ENCODE results near the gene TENT4B. TPM values are rescaled to one million over a fixed set of nuclear protein-coding genes. Genes with fewer than 3 reads are reported as not detected.

The TENT4B gene
- total RNA-seq, 1 donor from 2014 or later: 13.2 TPM

GRCh38 chr16:50270510-50271147 lies 117.5 kb downstream of the TENT4B start:
- Mint-ChIP-seq H3K4me1 (peaks cover 91% of the 10 kb centered on the region), H3K4me3 (no peak overlapping the region), H3K27me3 (no peaks in the 10 kb centered on the region), H3K9me3 (no peaks in the 10 kb centered on the region), H3K36me3 (ENCODE audit: low read depth) (peaks cover 6% of the 10 kb centered on the region), H3K27ac (peak overlapping the region; percentile 66)
- no peak for TF ChIP-seq CTCF (IDR thresholded peaks at IDR 0.05)
- ATAC-seq (ENCODE audit: low read depth): no peak
- intact Hi-C loops (cut with micrococcal nuclease): no loop called here
- DNase-seq: no peak
- POLR2A ChIA-PET: interaction anchor here (14.8 kb wide), 1 partner anchor 10 kb away, joined by 244 read pairs; no protein-coding TSS in a partner anchor
- CTCF ChIA-PET: no interaction called here

GRCh38 chr16:50271148-50272041 lies 118.3 kb downstream of the TENT4B start:
- H3K4me3 Mint-ChIP-seq: no peak overlapping the region
- H3K36me3 Mint-ChIP-seq (ENCODE audit: low read depth): peaks cover 6% of the 10 kb centered on the region
- H3K9me3 Mint-ChIP-seq: no peaks in the 10 kb centered on the region
- H3K4me1 Mint-ChIP-seq: peaks cover 91% of the 10 kb centered on the region
- POLR2A ChIA-PET: interaction anchor here (14.8 kb wide), 1 partner anchor 9 kb away, joined by 244 read pairs; no protein-coding TSS in a partner anchor
- intact Hi-C loops (cut with micrococcal nuclease): no loop called here
- TF ChIP-seq CTCF (IDR thresholded peaks at IDR 0.05): no peak
- no peaks in the 10 kb centered on the region for H3K27me3 Mint-ChIP-seq
- DNase-seq (no peak), ATAC-seq (ENCODE audit: low read depth) (no peak)
- H3K27ac Mint-ChIP-seq: peak overlapping the region; percentile 66
- CTCF ChIA-PET: no interaction called here

- DNase-seq: no peak
- Mint-ChIP-seq H3K36me3 (ENCODE audit: low read depth) (peaks cover 6% of the 10 kb centered on the region), H3K27ac (peak overlapping the region; percentile 100), H3K4me1 (peaks cover 91% of the 10 kb centered on the region), H3K9me3 (no peaks in the 10 kb centered on the region), H3K4me3 (no peak overlapping the region), H3K27me3 (no peaks in the 10 kb centered on the region)
- no peak for ATAC-seq (ENCODE audit: low read depth)
- POLR2A ChIA-PET: interaction anchor here (1.2 to 14.8 kb wide), 2 partner anchors 8 to 25 kb away, joined by 6 to 244 read pairs; no protein-coding TSS in a partner anchor
- CTCF ChIA-PET: interaction anchor here (4.2 to 4.4 kb wide), 2 partner anchors 13 to 55 kb away, joined by 13 to 21 read pairs; no protein-coding TSS in a partner anchor
- intact Hi-C loops (cut with micrococcal nuclease): no loop called here
- no peak for TF ChIP-seq CTCF (IDR thresholded peaks at IDR 0.05)
Measured at GRCh38 chr16:50272111-50272571, 119.0 kb downstream of the TENT4B start.

GRCh38 chr16:50272687-50273381 lies 119.7 kb downstream of the TENT4B start:
- Mint-ChIP-seq H3K27ac (peak overlapping the region; percentile 100), H3K4me1 (peaks cover 91% of the 10 kb centered on the region), H3K36me3 (ENCODE audit: low read depth) (peaks cover 8% of the 10 kb centered on the region), H3K4me3 (peak overlapping the region; percentile 99), H3K9me3 (no peaks in the 10 kb centered on the region), H3K27me3 (no peaks in the 10 kb centered on the region)
- CTCF ChIA-PET: interaction anchor here (1.3 to 4.4 kb wide), 6 partner anchors 9 to 83 kb away, joined by 4 to 21 read pairs (median 12); no protein-coding TSS in a partner anchor
- intact Hi-C loops (cut with micrococcal nuclease): no loop called here
- DNase-seq: no peak
- no peak for ATAC-seq (ENCODE audit: low read depth)
- POLR2A ChIA-PET: interaction anchor here (1.2 to 16.1 kb wide), 6 partner anchors 4 to 408 kb away, joined by 6 to 244 read pairs (median 11); partner anchors contain the start of genes ADCY7 and SNX20
- no peak for TF ChIP-seq CTCF (IDR thresholded peaks at IDR 0.05)

All from activated B cell treated with CpG ODN at 0.5 μM for 24 hours (primary cell).